HG03135 (cell line): Measurements from ENCODE around the gene BEST4.
"Not testable (repeated sequence)": the region's sequence is repeated elsewhere in the genome, so short reads cannot be mapped to it uniquely, and the experiment has no call there.

ENCODE experiments used
- ATAC-seq: cut with Tn5 transposase; IDR thresholded peaks from one replicate; pipeline ENCODE4 v1.9.1; 2021; ENCODE audit warnings: mild to moderate bottlenecking, moderate library complexity; ENCODE audit not compliant: unreplicated experiment

Gene BEST4

DNA sequence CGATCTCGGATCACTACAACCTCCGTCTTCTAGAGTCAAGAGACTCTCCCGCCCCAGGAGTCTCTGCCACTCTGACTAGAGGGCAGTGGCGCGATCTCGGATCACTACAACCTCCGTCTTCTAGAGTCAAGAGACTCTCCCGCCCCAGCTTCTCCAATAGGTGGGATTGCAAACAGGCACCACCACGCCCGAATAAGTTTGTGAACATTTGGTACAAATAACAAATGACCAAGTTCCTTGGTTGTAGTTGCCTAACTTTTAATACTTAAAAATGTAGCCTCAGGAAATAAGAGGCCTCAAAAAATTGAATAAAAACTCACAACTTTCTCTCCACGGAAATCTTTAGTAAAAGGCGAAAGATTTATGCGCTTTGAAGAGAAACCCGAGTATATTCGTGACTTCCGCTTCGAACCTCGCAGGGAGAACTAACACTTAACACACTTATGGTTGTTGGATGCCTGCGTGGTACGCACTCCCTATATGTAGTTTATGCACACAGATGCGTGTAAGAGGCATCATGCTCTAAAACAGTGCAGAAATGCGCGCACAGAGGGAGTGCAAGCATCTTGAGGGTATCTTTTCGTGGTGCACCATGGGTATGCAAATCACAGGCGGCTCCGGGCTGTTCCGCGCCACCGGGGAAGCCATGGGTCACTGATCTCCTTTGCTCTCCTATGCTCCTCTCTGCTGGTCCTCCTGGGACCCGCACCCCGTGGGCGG lies 31.8 kb upstream of the BEST4 start:
- peak; percentile 78 for ATAC-seq

DNA sequence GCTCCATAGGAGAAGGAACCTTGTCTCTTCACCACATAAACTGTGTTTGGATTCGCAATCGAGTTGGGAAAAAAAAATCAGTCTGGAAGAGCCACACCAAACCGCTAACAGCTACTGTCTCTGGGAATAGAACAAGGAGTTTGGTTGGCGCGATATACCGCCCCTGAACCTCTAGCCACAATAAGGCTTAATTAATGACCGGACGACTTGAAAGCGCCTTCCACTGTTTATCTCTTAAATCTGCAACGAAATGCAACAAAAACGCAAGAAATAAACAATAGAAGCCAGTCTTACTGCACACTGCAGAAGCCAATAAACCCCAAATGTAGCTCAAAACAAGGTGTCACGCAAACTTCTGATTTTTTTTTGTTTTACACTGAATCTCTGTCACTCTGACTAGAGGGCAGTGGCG lies 31.2 kb upstream of the BEST4 start:
- no peak for ATAC-seq

DNA sequence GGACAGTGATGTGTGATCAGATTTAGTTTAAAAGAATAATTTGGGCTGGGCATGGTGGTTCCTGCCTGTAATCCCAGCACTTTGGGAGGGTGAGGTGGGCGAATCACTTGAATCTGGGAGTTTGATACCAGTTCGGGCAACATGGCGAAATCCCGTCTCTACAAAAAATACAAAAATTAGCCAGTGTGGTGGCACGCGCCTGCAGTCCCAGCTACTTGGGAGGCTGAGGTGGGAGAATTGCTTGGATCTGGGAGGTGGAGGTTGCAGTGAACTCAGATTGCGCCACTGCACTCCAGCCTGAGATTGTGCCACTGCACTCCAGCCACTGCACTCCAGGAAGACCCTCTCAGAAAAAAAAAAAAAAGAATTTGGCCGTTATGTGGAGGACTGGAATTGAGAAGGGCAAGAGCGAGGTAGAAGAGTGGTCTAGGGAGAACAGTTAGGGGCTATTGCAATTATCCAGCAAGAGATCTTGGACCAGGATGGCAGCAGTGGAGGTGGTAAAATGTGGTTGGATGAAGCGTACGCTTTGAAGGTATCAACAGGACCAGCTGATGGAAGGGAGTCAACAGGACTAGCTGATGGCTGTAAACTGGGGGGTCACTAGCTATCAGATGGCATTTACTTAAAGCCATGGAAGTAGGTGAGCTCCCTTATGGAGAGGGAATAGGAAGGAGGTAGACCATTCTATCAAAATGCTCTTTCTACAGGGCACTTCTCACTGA lies 30.0 kb upstream of the BEST4 start:
- no peak for ATAC-seq

DNA sequence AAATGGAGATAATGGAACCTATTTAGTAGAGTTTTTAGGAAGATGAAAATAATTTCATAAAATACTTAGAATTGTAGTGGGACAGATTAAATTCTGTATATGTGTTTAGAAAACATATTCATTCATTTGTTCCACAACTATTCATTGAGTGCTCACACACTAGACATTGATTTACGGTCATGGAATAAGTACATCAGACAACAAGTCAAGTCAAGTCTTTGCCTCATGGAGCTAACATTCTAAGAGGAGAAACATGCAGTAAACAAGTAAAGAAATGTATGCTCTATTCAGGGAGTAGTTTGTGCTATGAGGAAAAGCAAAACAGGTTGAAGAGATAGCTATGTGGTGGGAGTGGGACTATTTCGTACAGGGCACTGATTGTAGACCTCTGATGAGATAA lies 29.3 kb upstream of the BEST4 start:
- no peak for ATAC-seq

DNA sequence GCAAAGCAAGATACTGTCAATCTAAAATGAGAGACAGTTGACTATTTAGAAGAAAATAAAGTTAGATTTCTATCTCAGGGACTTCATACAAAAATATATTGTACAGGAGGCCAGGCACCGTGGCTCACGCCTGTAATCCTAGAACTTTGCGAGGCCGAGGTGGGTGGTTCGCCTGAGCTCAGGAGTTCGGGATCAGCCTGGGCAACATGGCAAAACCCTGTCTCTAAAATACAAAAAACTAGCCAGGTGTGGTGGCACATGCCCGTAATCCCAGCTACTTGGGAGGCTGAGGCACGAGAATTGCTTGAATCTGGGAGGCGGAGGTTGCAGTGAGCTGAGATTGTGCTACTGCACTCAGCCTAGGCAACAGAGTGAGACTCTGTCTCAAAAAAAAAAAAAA lies 28.0 kb upstream of the BEST4 start:
- not testable (repeated sequence) for ATAC-seq

DNA sequence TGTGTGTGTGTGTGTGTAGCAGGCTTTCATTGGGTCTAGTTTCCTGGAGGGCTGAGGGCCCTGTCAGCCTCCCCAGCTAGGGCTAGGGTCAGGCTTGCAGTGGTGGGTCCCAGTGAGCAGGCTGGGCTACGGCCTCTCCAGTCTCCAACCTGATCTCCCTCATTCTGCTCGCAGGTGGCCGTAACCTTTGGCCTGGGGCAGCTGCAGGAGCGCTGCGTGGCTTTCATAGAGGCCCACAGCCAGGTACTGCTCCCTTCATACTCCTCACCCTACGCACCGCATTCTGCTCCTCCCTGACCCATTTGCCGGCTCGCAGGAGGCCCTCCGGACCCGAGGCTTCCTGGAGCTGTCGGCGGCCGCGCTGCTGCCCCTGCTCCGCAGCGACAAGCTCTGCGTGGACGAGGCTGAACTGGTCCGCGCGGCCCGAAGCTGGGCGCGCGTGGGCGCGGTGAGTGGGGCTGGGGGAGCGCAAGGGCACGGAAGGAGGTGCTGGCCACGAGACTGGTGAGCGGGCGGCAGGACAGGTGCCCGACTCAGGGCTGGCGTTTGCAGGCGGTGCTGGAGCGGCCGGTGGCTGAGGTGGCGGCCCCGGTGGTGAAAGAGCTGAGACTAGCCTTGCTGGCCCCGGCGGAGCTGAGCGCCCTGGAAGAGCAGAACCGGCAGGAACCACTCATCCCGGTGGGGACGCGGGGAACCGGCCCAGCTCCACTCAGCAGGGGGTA lies 25.0 kb upstream of the BEST4 start:
- ATAC-seq = no peak

DNA sequence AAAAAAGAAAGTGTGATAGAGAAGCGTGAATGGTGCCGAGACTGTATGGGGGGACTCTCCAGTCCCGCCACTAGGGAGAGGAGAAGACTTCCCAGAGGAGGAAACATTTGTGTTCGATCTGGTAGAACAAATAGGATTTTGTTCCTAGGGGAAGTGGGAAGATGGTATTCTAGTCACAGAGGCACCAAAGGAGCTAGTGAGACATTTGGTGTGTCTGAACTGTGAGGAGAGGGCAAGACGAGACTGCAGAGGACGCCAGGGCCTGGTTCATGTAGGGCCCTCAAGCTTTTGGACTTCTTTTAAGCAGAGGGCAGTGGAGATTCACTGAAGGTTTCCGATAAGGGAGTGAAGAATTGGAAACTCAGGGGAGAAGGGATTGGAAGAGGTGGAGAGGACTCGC lies 23.3 kb upstream of the BEST4 start:
- ATAC-seq = no peak

DNA sequence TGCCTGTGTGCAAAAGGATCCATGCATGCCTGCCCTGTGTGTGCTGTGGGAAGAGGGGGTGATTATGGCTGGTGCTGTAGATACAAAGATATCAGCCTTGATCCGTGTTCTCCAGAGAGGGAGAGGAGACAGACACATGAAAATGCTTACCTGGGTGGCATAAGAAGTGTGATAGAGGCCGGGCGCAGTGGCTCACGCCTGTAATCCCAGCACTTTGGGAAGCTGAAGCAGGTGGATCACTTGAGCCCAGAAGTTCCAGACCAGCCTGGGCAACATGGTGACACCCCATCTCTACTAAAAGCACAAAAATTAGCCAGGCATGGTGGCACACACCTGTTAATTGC lies 22.8 kb upstream of the BEST4 start:
- not testable (repeated sequence) for ATAC-seq

DNA sequence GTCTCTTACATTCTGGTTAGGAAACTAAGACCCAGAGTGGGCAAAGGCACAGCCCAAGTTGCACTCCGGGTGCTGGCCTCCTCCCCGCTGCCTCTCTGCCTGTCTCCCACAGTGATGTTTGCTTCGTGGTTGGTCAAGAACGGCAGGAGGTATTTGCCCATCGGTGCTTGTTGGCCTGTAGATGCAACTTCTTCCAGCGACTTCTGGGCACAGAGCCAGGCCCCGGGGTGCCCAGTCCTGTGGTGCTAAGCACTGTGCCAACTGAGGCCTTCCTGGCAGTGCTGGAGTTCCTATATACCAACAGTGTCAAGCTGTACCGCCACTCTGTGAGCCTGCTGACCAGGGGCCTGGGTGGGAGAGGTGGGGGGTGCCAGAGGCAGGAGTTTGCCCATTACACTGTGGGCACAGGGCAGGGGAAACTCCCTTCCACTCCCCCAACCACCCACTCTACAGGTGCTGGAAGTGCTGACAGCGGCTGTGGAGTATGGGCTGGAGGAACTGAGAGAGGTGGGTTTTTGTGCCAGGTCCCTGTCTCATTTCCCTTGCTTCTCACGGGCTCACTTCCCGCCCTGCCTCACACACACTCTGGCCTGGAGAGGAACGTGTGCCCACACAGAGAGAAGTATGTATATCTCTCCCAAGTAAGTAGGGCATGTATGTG lies 22.3 kb upstream of the BEST4 start:
- no peak for ATAC-seq

DNA sequence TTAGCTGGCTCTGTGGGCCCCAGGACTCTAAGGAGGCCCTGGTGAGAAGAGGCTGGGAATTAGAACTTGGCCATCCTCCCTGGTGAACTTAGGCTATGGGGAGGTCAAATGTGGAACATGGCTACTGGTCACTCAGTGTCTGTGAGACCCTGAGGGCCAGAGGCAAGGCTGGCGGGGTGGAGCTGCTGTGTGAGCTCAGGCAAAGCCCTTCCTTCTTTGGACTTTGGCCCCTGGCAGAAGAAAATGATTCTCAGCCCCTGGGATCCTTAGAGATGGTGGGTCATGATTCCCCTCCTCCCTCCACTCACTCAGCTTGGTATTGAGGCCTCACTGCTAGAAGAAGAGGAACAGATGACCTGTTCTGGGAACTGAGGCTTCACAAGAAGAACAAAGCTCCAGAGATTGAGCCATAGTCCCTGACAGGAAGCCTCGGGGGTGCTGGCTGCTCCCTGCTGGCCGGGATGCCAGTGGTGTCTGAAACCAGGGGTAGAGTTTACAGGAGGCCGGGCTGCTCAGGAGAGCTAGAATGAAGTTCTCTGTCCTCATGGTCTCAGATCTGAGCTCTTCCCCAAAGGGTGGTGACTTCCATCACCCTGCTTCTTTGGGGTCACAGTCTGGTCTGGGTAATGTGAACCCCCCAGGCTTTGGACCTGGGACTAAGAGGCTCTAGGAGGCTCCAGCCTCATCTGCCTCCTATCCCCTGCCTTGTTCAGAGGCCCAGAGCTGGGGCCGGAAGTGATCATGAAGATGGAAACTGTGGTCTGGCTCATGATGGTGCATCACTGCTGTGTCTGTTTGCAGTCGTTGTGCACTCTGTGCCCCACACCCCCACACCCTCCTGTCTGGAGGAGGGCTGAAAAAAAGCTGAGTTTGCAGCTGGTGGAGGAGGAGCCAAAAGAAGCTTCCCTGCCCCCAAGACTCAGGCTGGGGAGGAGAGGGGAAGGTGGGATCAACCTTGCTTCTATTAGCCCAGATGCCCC lies 21.3 kb upstream of the BEST4 start:
- peak; percentile 54 for ATAC-seq

DNA sequence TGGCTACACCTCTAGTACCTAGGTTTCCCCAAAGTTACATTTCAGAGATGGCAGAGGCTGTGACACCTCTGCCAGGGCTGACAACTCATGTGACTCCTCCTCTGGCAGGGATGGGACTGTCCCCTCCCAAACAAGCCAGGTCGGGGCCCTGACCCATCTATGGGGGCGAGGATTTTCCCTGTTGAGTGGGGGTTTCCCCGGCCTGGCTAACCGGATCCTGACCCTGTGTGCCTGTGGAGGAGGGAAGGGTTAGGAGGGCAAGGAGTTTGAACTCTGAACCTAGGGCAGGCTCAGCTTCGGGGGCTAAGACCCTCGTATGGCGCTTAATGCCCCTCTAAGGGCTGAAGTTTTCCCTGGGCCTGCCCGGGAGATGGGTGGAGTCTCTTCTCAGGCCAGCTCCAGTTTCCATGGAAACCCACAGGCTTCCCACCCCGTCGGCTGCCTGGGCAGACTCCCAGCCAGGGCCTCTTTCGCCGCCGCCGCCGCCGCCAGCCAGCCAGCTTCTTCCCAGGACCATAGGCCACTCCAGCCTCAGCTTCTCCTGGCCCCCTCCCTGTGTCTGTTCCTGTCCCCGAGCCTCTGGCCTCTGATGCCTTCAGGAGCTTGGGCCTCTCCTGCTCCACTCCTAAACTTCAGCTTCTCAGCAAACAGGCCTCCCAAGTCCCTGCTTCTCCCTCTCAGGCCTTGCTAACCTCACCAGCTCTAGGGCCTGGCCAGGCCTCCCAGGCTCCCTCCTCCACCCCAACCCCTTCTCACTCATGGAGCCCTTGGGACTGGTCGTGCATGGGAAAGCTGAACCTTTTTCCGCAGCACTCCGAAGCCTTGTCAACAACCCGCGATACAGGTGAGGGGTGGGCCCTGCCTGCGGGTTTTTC lies 20.3 kb upstream of the BEST4 start, which contains the start of gene BTBD19:
Gene BTBD19 (plus strand): TSS at position 461 of the 875 bp plus-strand sequence. CDS start 298 bp downstream, at position 759.
- peak; percentile 12 for ATAC-seq

DNA sequence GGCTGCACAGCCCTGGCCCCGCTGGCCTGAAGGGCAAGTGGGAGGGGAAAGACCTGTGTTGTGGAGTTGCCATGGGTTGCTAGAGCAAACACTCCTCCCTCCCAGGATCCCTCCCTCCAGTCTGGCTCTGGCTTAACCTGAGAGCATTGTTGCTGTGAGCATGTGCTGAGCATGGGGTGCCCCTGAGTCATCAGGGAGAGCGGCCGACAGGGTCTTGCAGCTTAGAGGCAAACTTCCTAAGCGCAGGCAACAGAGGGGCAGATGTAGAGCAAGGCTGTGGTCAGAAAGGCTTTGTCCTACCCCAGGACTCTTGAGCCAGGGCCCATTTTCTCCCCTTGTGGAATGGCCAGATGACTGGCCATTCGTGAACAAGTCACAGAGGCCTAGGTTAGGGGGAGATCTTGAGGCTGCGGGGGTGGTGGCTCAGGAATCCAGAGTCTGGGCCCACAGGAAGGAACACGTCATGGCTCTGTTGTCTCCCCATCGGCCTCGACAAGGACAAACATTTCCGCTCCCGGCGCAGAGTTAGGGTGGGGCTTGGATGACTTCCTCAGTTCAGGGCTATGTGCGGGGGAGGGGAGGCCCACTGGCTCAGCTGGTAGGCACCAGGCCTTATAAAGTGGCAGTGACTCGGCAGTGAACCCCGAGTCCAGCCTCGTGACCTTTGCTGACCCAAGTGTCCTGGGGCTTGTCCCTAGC lies 19.5 kb upstream of the BEST4 start:
- peak; percentile 38 for ATAC-seq

DNA sequence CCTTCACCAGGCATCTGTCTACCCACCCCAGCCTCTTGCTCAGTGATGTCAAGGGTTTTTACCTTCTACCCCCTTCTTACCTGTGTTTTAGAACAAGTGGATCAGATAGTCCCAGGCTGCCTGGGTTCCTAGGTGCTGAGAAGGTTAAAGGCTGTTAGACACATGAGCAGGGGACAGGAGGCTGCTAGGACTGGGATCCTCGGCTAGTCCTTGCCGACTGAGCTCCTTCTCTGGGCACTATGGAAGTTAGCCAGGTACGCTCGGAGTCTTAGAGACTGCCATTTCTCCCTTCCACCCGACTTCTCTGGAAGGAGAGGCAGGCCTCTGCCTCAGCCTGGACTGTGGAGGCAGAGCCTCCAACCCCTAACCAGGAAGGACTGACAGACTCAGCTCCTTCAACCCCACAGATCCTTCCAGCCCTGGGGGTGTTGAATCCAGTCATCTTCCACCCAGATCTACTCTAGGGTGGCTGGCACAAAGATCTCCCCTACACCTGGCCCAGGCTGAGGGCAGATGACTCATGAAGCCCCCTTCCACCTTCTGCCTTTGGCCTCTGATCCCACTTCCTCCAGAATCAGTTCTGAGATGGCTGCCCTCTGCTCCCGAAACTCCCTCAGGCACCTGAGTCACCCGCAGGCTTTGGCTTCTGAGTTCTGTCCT lies 18.9 kb upstream of the BEST4 start, which contains the start of gene DYNLT4:
Gene DYNLT4 (minus strand): TSS at position 648 of the 660 bp plus-strand sequence. CDS start 683 bp downstream, outside the sequence.
- no peak for ATAC-seq

DNA sequence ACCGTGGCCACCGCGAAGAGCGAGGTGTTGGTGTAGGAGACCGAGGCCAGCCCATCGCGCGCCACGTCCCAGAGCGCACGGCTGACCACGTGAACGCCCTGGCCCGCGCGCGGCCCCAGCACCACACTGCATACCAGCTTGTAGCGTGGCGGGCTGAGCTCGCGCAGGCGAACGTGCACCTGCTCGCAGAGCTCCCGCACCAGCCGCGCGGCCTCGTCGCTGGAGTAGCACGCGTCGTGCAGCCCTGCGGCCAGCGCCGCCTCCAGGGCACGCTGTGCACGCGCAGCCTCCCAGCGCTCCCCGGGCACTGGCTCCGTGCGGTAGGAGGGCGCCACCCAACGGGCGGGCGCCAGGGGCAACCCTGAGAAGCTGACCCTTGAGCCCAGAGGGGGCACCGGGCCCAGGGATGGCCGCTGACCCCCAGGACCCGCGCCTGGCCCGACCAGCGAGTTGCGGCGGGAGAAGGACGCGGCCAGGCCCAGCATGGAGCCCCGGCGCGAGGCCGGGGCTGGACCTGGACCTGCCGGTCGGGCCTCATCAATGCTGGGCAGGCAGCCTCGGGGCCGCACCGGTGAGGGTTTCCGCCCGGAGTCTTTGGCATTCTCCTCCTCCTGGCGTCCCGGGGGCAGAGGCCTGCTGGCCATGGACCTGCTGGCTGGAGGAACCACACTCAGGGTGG lies 18.2 kb upstream of the BEST4 start:
- ATAC-seq = no peak

DNA sequence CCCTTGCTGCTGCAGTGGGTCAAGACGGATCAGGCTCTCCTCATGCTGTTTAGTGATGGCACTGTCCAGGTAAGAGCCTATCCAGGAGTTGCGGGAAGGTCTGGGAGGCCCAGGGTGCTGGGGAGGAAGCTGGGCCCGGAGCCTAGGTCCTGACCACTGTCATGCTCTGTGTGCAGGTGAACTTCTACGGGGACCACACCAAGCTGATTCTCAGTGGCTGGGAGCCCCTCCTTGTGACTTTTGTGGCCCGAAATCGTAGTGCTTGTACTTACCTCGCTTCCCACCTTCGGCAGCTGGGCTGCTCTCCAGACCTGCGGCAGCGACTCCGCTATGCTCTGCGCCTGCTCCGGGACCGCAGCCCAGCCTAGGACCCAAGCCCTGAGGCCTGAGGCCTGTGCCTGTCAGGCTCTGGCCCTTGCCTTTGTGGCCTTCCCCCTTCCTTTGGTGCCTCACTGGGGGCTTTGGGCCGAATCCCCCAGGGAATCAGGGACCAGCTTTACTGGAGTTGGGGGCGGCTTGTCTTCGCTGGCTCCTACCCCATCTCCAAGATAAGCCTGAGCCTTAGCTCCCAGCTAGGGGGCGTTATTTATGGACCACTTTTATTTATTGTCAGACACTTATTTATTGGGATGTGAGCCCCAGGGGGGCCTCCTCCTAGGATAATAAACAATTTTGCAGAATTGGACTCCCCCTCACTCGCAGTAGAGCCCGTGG lies 17.5 kb upstream of the BEST4 start:
- ATAC-seq = no peak

DNA sequence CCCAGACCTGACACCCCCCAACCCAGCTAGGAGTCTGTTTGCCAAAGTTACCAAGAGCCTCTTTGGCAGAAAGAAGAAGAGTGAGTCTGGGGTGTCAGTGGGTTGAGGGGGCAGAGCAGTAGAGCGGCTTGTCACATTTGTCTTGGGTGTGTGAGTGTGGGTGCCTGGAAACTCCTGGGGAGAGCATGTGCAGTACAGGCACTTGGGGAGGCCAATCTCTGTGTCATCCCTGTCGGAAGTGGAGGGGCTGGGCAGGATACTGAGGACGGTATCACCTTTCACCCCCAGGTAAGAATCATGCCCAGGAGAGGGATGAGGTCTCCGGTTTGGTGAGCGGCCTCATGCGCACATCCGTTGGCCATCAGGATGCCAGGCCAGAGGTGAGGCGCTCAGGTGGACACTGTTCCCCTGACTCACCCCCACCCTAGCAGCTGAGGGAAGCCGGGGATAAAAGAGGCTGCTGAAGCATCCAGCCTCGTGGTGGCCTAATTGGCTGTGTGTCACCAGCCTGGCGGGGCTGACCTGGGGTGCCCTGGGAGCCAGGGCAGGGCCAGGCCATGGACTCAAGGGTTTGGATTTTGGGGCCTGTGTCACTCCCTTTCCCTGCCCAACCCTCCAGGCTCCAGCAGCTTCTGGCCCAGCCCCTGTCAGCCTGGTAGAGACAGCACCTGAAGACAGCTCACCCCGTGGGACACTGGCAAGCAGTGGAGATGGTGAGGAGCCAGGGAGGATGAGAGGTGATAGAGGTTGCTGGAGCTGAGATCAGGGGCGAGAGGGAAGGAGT lies 15.5 kb upstream of the BEST4 start:
- no peak for ATAC-seq
